HG03039 (cell line): ENCODE data around the gene COL6A3.
"Not testable (repeated sequence)": the region's sequence is repeated elsewhere in the genome, so short reads cannot be mapped to it uniquely, and the experiment has no call there.

ENCODE experiments used
- ATAC-seq: cut with Tn5 transposase; IDR thresholded peaks from one replicate; pipeline ENCODE4 v1.9.1; 2021; ENCODE audit warnings: mild to moderate bottlenecking, moderate library complexity; ENCODE audit not compliant: unreplicated experiment

COL6A3 gene

DNA sequence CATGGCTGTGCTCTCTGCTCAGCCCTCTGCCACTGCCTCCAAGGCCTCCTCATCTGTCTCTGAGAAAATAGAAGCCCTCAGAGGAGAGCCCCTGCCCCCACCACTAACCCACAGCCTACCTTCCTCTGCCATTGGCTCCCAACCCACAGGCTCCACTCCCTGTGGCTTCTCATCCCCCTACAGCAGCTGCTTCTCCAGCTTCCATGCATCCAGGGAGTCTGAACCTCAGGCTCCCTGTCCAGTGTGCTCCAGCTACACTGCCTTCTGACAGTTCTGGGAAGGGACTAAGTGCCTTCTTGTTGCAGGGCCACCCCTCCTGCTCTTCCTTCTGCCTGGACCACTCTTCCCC, 29.3 kb downstream of the COL6A3 start:
- ATAC-seq, result no peak

DNA sequence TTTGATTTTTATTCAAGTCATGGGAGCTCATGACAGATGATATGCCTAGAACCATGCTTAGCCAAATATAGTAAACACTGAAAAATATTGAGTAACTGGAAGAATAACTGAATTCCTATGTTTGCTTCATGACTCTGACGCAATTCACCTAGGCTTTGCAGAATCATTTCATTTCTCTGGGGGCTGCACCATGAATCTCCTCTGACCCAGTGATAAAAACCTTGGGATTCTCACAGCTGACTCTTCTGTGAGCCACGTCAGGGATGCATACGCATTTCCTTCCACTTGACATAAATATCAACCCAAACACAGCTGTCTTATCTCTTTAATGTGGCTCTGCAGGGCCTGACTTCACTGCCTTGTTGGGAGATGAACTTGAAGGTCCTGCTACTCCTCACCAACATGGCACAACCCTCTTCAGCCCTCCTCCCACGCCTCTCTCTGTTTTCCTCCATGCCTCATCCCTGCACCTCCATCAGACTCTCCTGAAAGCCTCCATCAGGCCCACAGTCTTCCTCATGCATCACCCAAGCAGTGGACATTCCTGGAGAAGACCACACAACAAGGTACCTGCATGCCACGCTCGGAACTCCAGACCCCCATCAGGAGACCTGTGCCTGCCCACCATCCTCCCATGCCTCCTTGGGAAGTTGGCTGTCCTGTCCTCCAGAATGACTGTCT, 29.8 kb downstream of the COL6A3 start:
- no peak for ATAC-seq

DNA sequence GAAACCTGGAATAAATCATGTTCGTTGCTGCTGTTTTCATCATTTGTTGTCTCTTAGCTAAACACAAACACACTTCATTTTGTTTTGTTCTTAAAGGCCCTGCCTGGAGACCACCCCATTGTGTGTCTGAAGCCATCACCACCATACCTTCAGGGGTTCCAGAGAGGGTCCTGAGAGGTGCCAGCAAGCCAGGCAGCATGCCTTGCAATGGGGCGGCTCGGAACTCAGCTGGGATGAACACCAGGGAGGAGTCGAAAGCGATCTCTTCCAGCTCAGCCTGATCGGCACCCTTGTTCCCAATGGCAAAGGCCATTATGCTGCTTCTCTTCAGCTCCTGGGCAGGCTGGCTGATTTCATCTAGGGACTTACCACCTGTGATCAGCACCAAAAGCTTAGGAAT, 33.2 kb downstream of the COL6A3 start:
- no peak for ATAC-seq

DNA sequence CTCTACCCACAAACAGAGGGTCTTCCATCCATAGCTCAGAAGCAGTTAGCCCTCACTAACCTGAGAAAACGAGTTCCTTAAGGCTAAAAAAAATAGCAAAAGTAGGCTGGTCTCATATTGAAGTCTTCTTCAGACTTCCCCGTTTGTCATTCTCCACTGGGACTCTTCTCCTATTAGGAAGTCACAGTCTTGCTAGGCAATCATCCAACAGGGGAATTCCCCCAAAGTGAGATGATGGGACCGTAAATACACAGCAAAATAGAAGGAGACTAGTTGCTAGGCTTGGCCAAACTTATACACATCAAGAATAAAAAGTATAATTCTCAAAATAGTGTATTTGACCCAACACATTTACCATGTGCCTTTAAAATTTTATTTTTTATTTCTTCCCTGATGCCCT, 34.3 kb downstream of the COL6A3 start:
- ATAC-seq, result no peak

DNA sequence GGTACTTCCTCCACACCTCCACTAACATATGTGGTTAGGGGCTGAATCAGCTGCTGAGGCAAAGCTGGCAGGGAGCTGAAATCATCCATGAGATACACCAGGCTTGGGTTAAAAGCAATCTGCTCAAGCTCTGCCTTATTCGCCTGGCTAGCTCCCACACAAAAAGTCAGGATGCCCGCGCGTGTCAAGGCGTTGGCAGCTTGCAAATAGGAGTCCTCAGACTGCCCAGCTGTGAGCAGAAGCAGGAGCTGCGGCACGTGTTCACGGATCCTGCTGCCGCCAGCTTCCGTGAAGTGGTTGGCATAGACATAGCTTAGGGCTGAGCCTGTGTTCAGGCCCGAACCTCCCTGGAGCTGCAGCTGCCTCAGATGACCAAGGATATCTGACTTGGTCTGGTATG, 35.3 kb downstream of the COL6A3 start:
- no peak for ATAC-seq

DNA sequence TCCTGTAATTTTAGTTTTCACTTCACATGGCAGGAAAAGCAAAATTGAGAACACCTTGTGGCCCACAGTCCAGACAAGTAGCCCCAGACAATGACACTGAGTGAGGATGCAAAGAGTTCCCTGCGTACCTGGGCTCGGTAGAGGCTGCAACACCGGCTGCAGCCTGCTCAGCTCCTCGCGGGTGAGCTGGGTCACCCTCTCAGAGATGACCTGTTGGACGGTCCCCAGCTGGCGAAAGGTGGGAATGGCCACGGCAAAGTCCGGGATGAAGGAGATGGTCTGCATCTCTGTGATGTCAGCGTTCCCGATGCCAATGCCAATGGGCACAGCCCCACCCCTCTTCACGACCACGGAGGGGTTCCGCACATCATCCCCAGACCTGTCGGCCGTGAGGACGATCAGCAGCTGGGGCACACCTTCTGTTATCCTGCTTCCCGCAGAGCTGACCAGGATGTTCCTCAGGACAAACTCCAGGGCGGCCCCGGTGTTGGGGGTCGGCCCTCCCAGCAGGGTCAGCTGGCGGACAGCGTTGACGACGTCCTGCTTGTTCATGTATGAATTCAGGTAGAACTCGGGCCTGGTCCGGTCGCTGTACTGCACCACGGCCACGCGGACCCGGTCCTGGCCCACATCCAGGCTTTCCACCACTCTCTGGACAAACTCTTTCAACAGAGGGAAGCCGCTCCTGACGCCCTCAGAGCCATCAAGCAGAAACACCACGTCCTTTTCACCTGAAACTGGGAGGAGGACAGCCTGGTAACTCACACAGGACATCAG, 39.5 kb downstream of the COL6A3 start:
- no peak for ATAC-seq

DNA sequence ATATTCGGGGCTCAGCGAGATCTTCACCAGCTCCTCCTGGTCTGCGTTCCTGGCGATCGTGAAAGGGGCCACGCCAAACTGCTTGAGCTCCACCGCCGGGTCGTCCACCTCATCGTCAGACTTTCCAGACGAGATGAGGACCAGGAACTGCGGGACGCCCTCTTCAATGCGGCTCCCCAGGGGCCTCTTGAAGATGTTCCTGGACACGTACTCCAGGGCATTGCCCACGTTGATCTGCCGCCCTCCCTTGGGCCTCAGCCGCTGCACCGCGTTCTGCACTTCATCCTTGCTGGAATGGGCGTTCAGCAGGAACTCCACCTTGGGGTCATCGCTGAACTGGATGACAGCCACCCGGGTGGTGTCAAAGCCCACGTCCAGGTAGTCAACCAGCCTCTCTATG, 42.1 kb downstream of the COL6A3 start:
- no peak for ATAC-seq

DNA sequence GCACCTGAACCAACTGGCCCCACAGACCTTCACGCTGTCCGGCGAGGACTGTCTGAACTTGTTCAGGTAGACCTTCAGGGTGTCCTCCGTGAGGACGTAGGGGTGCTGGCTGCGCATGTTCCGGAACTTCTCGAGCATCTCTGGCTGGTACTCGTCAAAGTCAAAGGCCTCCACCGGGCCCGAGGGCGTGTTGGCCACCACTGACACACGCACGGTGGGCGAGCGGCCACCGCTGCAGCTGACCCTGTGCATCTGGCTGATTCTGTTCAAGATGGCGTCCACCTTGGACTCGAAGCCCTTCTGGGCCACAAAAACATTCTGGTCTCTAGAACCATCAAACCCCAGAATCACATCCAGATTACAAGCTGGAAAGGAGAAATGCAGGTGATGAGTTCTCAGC, 48.3 kb downstream of the COL6A3 start:
- no peak for ATAC-seq

DNA sequence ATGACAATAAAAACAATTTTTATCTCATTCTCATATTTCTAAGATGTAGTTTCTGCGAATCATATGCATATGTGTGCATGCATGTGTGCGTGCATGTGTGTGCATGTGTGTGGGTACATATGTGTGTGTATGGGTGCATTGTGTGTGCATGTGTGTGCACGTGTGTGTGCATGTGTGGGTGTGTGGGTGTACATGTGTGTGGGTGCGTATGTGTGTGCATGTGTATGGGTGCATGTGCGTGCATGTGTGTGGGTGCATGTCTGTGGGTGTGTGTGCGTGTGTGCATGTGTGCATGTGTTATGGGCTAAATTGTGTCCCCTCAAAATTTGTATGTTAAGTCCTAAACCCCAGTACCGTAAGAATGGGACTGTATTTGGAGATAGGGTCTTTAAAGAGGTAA, 49.3 kb downstream of the COL6A3 start:
- no peak for ATAC-seq

DNA sequence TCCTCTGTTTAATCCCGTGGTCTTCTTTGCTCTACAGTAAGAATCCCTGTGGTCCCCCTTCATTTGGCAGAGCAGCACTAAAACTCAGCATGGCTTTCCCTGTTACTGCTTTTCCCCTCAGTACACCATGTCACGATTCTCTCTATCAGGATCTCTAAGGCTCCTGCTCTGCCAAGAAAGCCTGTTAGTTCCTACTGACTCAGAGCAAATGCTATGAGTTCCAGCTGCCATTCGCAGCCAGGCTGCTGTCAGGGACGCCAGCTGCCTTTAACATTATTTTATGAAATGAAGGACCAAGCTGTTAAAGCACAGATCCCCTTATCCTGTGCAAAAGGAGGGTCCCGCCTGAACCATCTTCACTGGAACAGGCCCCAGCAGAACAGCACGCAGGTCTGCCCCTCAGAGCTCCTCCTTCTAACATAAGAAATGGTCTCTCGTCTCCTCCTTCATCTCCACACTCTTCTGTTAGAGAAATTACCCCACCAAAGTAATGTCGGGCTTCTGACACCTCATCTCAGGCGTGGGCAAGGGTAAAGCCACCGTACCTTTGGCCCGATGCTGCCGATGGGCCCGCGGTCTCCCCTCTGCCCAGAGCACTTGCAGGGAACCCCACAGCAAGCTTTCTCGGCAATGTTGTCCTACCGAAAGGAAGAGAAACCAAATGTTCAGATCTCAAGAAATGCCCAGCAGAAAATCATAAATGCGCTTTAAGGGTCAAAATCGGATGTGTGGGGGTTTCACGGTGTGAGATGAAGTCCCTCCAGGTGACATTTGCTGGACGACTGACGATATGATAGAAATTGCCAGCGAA, 52.6 kb downstream of the COL6A3 start:
- no peak for ATAC-seq

DNA sequence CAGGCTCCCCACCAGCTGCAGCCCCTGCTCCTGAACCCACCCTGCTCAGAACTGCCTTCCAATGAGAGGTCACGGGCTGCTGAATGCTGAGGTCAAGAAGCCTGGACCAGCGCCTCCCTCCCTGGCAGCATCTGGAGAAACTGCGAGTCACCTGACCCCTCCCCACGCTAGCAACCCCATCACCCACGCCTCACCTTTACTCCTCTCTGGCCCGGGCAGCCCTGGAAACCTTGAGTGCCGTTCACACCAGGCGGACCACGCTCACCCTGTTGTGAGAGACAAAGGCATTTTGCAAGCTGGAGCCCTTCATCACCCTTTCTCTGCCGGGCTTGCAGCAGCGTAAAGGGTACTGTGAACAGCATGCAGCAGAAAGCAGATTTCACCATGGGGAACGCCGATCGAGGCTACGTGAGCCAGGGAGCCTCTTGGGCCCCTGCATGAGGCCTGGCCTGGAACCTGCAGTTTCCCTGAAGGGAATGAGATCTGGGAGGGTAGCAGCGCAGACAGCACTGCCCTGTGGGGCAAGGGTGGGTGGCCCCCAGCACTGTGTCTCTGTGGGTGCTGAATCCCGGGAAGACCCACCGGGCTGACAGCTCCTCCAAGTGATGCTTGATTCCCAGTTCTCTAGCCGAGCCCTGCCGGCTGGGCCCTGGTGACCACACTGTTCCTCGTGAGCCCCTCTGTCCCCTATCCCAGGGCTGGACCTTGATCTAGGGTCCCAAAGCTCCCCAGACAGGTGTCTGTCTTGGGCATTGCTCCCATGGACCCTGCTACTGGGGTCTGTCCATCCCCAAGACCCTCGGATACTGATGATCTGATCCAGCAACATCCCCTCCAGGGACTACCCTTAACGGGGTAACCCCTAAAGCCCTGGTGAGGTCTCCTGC, 53.8 kb downstream of the COL6A3 start:
- no peak for ATAC-seq

DNA sequence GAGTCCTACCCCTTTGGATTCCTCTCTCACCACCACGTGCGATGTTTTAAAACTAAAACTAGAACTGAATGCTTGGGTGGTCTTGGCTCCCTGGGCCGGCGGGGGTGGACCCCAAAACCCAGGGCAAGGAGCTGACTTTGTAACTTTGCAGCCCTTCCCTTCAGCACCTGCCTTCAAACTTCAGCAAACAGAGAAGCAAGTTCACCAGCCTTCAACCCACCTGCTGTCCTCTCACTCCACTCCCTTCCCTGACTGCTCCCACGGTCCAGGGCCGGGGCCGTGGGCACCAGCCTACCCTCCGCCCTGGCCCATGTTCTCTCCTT, 54.5 kb downstream of the COL6A3 start:
- no peak for ATAC-seq

DNA sequence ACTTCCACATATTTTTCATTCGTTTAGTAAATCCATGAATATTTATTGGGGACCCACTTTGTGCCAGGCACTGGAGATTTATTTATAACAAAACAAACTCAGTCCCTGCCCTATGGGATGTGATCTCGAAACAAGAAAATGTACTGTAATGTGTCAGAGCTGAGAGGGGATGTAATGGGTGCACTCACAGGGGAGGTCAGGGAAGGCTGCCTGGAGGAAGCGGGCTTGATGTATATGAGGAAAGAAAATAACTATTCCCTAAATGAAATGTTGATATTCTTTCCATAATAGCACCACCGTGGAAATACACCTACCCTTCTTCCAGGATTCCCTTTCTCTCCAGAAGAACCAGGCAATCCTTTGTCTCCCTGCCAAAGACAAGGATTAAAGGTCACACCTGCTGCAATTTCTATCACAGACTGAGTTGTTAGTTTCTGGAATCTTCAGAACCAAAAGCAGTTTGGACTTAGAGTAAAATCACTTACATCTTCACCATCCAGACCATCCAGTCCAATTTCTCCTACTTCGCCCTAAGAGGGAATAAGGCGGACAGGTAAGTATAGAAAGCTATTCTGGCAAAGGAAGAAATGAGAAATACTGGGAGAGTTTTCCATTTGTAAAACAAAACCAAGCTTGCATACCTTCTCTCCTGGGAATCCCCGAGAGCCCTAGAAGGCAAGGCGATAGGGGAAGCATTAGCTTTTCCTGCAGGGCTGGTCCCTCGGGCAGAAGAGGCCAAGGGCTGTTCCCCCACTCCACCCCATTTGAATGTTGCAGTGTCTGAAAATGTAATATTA, 55.0 kb downstream of the COL6A3 start:
- no peak for ATAC-seq

DNA sequence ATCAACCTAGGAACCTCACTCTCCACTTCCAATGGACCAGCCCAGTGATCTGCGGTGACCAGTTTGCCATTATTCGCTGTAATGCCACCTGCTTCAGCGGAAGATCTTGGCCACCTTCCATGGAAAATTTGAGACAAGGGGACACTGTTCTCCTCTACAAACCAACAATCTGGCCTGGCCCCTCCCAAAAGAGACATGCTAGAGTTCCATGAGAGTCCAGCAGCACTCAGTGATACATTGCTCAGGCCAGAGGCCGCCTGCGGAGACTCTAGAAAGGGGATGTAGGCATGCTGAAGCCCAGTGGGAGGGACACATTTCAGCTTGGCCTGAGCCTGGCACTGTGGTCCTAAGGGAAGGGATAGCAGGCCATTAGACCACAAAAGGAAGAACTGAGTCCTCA, 58.3 kb downstream of the COL6A3 start:
- no peak for ATAC-seq

DNA sequence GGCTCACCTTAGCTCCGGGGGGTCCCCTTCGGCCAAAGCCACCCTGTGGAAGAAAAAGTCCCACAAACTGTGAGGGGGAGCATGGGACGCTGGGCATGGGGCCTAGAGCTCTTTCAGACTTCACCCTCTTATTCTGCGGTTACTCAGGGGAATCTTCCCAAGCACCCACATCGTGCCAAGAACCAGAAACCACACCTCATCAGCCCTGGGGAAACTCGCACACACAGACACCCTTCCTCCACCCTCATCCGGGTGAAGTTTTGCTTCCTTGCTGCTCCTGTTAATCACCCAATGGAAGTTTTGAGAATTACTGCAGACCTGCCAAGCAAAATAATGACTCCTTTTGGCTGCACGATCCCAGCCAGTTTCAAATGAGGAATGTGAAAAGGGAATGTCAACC, 59.1 kb downstream of the COL6A3 start:
- no peak for ATAC-seq

DNA sequence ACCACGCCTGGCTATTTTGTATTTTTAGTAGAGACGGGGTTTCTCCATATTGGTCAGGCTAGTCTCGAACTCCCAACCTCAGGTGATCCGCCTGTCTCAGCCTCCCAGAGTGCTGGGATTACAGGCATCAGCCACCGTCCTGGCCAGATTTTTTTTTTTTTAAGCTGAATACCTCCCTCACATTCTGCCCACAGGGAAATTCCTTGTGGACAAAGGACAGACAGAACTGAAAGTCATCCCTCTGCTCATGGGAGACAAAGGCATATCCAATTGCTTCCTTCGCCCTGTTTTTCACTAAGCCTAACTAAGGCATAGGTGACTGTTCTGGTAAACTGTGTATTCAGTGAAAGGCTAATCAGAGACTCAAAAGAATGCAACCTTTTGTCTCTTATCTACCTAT, 59.8 kb downstream of the COL6A3 start:
- ATAC-seq, result not testable (repeated sequence)

DNA sequence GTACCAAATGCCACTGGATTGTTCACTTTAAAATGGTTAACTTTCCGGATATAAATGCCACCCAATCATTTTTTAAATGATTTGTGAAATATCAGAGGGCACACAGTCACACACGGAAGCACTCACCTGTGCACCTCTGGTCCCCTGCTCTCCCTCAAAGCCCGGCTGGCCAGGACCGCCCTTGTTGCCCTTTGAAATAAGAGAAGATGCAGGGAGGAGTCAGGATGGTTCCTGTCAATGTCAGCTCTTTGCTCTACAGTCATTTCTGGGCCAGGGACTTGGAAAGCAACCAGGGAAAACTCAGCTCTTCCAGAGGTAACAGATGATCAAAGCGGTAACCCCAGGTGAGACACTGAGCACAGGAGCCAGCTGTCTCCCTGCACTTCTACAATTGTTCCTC, 60.7 kb downstream of the COL6A3 start:
- ATAC-seq, result no peak

DNA sequence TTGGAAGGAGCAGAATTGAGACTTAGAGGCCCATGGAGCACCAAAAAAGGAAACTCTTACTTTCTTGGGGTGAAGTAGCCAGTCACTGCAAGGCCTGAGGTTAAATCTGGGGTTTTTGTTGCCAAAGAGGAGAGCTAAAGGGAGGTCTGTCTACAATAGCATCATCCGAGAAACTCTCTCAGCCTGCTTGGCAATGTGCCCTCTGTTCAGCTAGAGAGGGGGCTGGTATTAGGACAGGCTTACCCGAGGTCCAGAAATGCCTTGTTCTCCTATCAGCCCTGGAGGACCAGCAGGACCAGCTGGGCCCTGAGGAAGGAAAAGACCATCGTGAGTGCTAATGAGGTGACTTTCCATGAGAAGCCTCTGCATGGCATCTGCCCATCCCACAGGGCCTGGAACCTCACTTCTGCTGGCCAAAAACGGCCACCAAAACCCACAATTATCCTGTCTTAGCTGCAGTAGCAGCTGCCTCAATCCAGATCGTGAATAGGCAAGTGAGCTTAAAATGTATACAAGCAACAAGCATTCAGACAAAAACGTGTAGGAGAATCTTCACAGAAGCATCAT, 61.6 kb downstream of the COL6A3 start:
- no peak for ATAC-seq

DNA sequence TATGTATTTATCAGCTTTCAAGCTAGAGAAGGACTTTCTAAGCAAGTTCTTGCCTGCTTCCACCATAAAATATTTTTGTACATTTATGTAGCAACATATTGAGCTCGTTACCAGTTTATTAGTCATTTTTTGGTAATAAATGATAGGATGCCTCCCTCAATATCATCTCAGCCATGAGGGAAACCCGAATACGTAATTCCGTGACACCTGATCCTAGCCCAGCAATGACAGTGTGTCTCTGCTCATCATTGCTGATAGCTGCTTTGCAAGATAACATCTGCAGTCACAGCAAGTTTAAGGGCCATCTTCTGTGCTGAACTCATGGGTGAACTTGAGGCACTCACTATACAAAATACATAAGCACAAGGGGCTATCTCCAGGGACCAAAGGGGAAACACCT, 62.2 kb downstream of the COL6A3 start:
- no peak for ATAC-seq

DNA sequence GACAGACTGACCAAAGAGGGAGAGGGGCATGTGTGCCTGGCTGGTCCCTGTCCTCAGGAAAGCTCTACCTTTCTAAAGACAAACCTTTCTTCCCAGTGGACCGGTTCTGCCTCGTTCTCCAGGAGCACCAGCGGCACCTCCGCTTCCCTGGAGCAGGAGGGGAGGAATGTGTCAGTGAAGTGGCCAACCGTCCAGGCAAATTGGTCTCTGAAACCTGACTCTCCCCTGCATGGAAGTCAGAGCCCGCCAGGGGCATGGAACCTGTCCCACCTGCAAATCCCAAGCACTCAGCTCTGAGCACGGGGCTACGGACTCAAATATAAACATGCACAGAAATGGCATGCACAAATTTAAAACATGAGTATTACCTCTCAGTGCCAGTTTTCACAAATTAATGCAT, 62.9 kb downstream of the COL6A3 start:
- ATAC-seq, result no peak
